Upper lobe of right lung (tissue), 1 donor: ENCODE data around the gene CHAT. TPM values are rescaled to one million over a fixed set of nuclear protein-coding genes. Genes with fewer than 3 reads are reported as not detected.

ENCODE experiments used
- ATAC-seq: fragments of 200-7000 bp; cut with Tn5 transposase; one replicate; pipeline ENCODE4 v1.9.1; 2020; ENCODE audit warnings: mild to moderate bottlenecking, moderate library complexity
- DNase-seq: peaks from one replicate; pipeline ENCODE4 v3.0.0-alpha.2; 2020
- H3K27ac ChIP-seq: fragments of 200-600 bp; one replicate; pipeline ENCODE4 v1.8.0; 2022
- H3K27me3 ChIP-seq: fragments of 200-600 bp; one replicate; pipeline ENCODE4 v1.8.0; 2022; ENCODE audit warnings: mild to moderate bottlenecking
- H3K36me3 ChIP-seq: fragments of 200-600 bp; one replicate; pipeline ENCODE4 v1.8.0; 2022
- H3K4me1 ChIP-seq: fragments of 200-600 bp; one replicate; pipeline ENCODE4 v1.8.0; 2022
- H3K4me3 ChIP-seq: fragments of 200-600 bp; one replicate; pipeline ENCODE4 v1.8.0; 2022; ENCODE audit warnings: mild to moderate bottlenecking
- H3K9me3 ChIP-seq: fragments of 200-600 bp; one replicate; pipeline ENCODE4 v1.8.0; 2022
- CTCF ChIP-seq: fragments of 200-600 bp; IDR thresholded peaks from one replicate; pipeline ENCODE4 v1.8.0; 2022; ENCODE audit warnings: antibody characterized with exemption
- intact Hi-C: fragments of 100-400 bp; cut with DNase I; formaldehyde crosslinking; loops from one replicate; pipeline ENCODE4 v1.11.0; 2022
- total RNA-seq: library from RNA; stranded (reverse); fragmentation: NEBNext Ultra II Directional; extraction: Animal tissue kit (Norgen Biotek cat#: 25700); gene quantifications from one replicate; pipeline ENCODE4 v1.2.1, GENCODE V29; 2021
- donor health status: DM: no; HTN: yes; CAD: no; lungs with severe emphysema.

CHAT gene
- total RNA-seq, 1 donor from 2014 or later: not detected

- TF ChIP-seq CTCF: no peak
- H3K27ac ChIP-seq: no peak overlapping the region
- H3K27me3 ChIP-seq: no peaks in the 10 kb centered on the region
- H3K36me3 ChIP-seq: no peaks in the 10 kb centered on the region
- H3K4me3 ChIP-seq: no peak overlapping the region
- H3K4me1 ChIP-seq: no peaks in the 10 kb centered on the region
- intact Hi-C loops: no loop called here
- ATAC-seq (no peak), DNase-seq (peak; percentile 36)
- no peaks in the 10 kb centered on the region for H3K9me3 ChIP-seq
These were observed 14.8 kb downstream of the CHAT start for GRCh38 chr10:49628599-49628998.

GRCh38 chr10:49629431-49629881 is 15.6 kb downstream of the CHAT start:
- Histone ChIP-seq H3K36me3 (no peaks in the 10 kb centered on the region), H3K27ac (no peak overlapping the region), H3K4me1 (no peaks in the 10 kb centered on the region), H3K4me3 (no peak overlapping the region), H3K27me3 (no peaks in the 10 kb centered on the region), H3K9me3 (no peaks in the 10 kb centered on the region)
- no peak for TF ChIP-seq CTCF
- ATAC-seq: no peak
- DNase-seq: peak; percentile 28
- intact Hi-C loops: no loop called here

- Histone ChIP-seq H3K4me3 (no peak overlapping the region), H3K36me3 (no peaks in the 10 kb centered on the region), H3K4me1 (no peaks in the 10 kb centered on the region), H3K27me3 (no peaks in the 10 kb centered on the region), H3K27ac (no peak overlapping the region), H3K9me3 (no peaks in the 10 kb centered on the region)
- ATAC-seq: peak; percentile 8
- TF ChIP-seq CTCF: no peak
- intact Hi-C loops: no loop called here
- DNase-seq: peak; percentile 39
These were observed 18.1 kb downstream of the CHAT start for GRCh38 chr10:49631975-49632374.

GRCh38 chr10:49632406-49633317 is 18.8 kb downstream of the CHAT start:
- no peak for TF ChIP-seq CTCF
- H3K4me1 ChIP-seq: no peaks in the 10 kb centered on the region
- no peaks in the 10 kb centered on the region for H3K27me3 ChIP-seq
- no peak overlapping the region for H3K4me3 ChIP-seq
- peak; percentile 43 for DNase-seq
- H3K36me3 ChIP-seq: no peaks in the 10 kb centered on the region
- intact Hi-C loops: no loop called here
- ATAC-seq: peak; percentile 25
- H3K27ac ChIP-seq: no peak overlapping the region
- H3K9me3 ChIP-seq: no peaks in the 10 kb centered on the region

- ATAC-seq (no peak), DNase-seq (peak; percentile 39)
- H3K27ac ChIP-seq: no peak overlapping the region
- H3K27me3 ChIP-seq: no peaks in the 10 kb centered on the region
- H3K9me3 ChIP-seq: no peaks in the 10 kb centered on the region
- H3K4me3 ChIP-seq: no peak overlapping the region
- H3K36me3 ChIP-seq: no peaks in the 10 kb centered on the region
- no peak for TF ChIP-seq CTCF
- no peaks in the 10 kb centered on the region for H3K4me1 ChIP-seq
- intact Hi-C loops: no loop called here
These were observed 19.7 kb downstream of the CHAT start for GRCh38 chr10:49633327-49634068.
